OCI-LY3 (cell line): ENCODE data around the gene MMP3.

Source experiments
- CTCF ChIP-seq: fragments of 200-600, 300-600 bp; sonication (generic); IDR thresholded peaks from 2 replicates; pipeline ENCODE4 v1.5.1; 2014; ENCODE audit warnings: antibody characterized with exemption, low read length, low read depth
- EZH2phosphoT487 ChIP-seq: fragments of 200-600 bp; shearing (Covaris generic); IDR thresholded peaks from 2 replicates; pipeline ENCODE4 v1.6.1; 2018; ENCODE audit warnings: antibody characterized with exemption, mixed run types, low read depth

- TF ChIP-seq CTCF (no peak), EZH2phosphoT487 (no peak)
Measured at GRCh38 chr11:102837646-102838045, 5.8 kb downstream of the MMP3 start.
